Retinal pigment epithelial cell (primary cell): ENCODE data around the gene KCNN3.

Experiments used
- DNase-seq: peaks from one replicate; pipeline ENCODE4 v3.0.0-alpha.2; 2010; ENCODE audit warnings: low read depth
- H3K4me3 ChIP-seq: 2 replicates; pipeline ENCODE4 v1.5.1; 2011; ENCODE audit warnings: mild to moderate bottlenecking, low read length, control low read depth, moderate library complexity
- CTCF ChIP-seq: conservative IDR thresholded peaks from 2 replicates; pipeline ENCODE4 v1.5.1; 2011; ENCODE audit warnings: low read depth, low read length, control low read depth, inconsistent platforms

The KCNN3 gene

DNA sequence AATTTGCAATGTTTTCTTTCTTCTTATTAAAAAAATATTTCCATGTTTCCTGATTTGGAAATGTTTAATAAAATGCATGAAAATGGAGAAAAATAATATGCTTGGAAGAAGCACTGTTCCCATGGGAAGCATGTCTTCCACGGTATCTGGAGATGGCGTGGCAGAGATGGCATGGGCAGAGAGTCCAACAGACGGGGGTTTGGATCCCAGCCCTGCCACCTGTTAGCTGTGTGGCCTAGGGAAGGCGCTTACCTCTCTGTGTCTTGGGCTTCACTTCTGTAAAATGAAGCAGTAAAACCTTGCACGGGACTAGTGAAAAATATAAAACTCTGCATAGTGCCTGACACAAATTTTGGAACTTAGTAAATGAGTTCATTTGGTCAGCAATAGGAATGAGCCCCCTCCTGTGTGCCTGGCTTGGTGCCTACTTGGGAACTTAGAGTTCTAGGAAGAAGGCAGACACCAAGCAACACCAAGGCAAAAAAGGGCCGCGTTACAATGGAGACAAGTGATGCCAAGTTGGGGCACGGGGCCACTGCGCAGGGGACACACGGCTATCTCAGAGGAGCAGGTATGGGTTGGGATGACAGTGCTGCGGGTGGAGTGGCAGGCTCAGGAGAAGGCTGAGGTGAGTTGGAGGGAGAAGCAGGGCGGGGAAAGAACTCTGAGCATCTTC, 124.2 kb downstream of the KCNN3 start:
- no peak for TF ChIP-seq CTCF
- DNase-seq, result no peak

GRCh38 chr1:154745286-154745731, 124.8 kb downstream of the KCNN3 start:
- DNase-seq, result no peak
- no peak for TF ChIP-seq CTCF

More for the DNA sequence above, 124.2 kb downstream of the KCNN3 start:
- H3K4me3 ChIP-seq, result no peak overlapping the region

DNA sequence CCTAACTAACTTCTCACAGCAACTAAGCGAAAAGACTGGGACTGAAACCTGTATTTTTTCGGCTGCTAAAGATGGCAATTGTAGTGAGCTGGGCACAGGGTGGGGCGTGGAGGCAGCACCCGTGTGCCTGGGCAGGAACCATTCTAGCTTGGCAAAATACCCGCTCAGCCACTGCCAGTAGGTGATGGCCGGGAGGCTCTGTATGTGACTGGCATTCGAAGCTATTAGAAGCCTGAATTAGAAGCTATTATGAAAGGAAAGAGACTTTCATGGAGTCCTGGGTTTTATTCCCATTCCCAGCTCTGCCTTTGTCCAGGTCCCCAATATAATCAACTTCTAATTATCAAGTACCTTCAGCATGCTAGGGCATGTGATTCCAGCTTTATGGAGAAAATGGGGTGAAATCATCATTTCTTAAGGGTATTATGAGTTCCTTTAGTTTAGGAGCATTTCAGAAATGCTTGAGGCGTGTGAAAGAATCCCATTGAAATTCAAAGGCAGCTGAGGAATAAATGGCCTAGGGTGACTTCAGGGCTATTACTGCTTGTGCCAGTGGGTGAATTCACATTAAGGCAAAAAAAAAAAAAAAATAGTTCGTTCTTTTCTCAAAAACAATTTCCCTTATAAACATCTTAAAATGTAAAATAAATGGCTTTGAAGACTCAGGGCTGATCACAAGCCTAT, 125.6 kb downstream of the KCNN3 start:
- TF ChIP-seq CTCF, result no peak
- no peak for DNase-seq

More at GRCh38 chr1:154745286-154745731, 124.8 kb downstream of the KCNN3 start:
- H3K4me3 ChIP-seq, result no peak overlapping the region

GRCh38 chr1:154743526-154744036, 126.5 kb downstream of the KCNN3 start:
- no peak overlapping the region for H3K4me3 ChIP-seq
- TF ChIP-seq CTCF, result no peak
- no peak for DNase-seq

More for the DNA sequence above, 125.6 kb downstream of the KCNN3 start:
- H3K4me3 ChIP-seq, result no peak overlapping the region

- no peak overlapping the region for H3K4me3 ChIP-seq
- no peak for DNase-seq
- TF ChIP-seq CTCF, result no peak
These were observed 127.5 kb downstream of the KCNN3 start for GRCh38 chr1:154742606-154743005.

DNA sequence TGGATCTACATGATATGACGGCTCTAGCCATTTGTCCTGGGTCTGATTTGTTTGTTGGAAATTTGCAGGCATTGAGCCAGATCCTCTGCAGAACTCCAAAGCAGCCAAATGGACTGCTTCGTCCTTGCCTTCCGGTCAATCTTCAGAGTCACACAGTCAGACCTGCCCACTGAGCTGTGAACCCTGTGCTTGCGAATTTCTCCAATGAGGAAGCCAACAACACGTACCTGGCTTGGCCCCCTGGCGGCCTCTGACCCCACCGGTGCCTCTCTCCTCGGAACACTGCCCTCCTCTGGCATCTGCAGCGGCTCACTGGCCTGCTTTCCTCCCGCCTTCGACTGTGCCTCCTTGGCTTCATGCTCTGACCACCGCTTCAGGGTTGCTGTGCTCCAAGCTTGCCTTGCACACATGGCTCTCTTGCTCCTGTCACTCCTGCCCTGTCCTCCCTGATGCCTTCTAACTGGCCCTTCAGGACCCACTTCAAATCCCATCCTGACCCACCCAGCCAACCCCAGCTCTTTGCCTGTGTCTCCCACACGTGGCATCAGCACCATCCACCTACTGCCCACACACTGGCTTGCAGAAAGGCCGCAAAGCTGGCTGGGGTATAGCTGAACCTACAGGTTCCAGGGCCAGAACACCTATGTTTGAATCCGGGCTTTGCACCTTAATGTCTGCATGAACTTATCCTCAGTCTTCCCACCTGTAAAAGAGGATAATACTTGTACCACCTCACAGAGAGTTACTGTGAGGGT, 128.2 kb downstream of the KCNN3 start:
- DNase-seq, result no peak
- H3K4me3 ChIP-seq, result no peak overlapping the region
- TF ChIP-seq CTCF, result no peak
